NB4 (cell line): Measurements from ENCODE around the gene CDH26.

Experiments
- DNase-seq: peaks from one replicate; pipeline ENCODE4 v3.0.0; 2010; ENCODE audit warnings: low read depth
- H3K4me3 ChIP-seq: one replicate; pipeline ENCODE4 v1.5.1; 2011; ENCODE audit warnings: mild to moderate bottlenecking, low read depth, low read length, moderate library complexity
- MYC ChIP-seq: IDR thresholded peaks from 2 replicates; pipeline ENCODE4 v1.6.1; 2011; ENCODE audit warnings: low read depth, low read length
- POLR2A ChIP-seq: IDR thresholded peaks from 2 replicates; pipeline ENCODE4 v1.6.1; 2011; ENCODE audit warnings: mild to moderate bottlenecking; ENCODE audit not compliant: insufficient read length; ENCODE audit errors: extremely low read depth
- TF ChIP-seq, protein P1 (sequence below): IDR thresholded peaks from one replicate; pipeline ENCODE4 v1.5.1; 2012; ENCODE audit warnings: low read depth, low read length
- TF ChIP-seq, protein P2 (sequence below): IDR thresholded peaks from 2 replicates; pipeline ENCODE4 v1.6.1; 2011; ENCODE audit warnings: low read depth, low read length

The CDH26 gene

DNA sequence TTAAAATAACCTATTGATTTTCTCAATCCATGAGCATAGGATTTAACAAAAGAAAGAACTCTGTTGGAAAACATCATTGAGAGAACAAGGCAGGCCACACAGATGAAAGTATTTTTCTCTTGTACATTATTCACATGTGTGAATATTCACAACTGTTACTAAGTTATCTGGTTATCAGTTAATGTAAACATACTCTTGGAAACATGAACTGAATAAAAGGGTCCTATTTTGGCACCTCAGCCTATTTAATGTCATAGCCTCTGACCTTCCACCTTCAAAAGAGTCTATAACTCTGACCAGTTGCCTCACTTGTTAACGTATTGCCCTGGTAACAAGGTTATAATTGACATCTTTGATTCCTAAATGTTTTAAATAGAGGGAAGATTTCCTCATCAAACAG lies 32.9 kb upstream of the CDH26 start:
- no peak overlapping the region for H3K4me3 ChIP-seq
- TF ChIP-seq, protein P1, sequence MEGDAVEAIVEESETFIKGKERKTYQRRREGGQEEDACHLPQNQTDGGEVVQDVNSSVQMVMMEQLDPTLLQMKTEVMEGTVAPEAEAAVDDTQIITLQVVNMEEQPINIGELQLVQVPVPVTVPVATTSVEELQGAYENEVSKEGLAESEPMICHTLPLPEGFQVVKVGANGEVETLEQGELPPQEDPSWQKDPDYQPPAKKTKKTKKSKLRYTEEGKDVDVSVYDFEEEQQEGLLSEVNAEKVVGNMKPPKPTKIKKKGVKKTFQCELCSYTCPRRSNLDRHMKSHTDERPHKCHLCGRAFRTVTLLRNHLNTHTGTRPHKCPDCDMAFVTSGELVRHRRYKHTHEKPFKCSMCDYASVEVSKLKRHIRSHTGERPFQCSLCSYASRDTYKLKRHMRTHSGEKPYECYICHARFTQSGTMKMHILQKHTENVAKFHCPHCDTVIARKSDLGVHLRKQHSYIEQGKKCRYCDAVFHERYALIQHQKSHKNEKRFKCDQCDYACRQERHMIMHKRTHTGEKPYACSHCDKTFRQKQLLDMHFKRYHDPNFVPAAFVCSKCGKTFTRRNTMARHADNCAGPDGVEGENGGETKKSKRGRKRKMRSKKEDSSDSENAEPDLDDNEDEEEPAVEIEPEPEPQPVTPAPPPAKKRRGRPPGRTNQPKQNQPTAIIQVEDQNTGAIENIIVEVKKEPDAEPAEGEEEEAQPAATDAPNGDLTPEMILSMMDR = no peak
- TF ChIP-seq, protein P2, sequence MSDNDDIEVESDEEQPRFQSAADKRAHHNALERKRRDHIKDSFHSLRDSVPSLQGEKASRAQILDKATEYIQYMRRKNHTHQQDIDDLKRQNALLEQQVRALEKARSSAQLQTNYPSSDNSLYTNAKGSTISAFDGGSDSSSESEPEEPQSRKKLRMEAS = no peak
- no peak for TF ChIP-seq MYC
- TF ChIP-seq POLR2A = no peak
- no peak for DNase-seq

DNA sequence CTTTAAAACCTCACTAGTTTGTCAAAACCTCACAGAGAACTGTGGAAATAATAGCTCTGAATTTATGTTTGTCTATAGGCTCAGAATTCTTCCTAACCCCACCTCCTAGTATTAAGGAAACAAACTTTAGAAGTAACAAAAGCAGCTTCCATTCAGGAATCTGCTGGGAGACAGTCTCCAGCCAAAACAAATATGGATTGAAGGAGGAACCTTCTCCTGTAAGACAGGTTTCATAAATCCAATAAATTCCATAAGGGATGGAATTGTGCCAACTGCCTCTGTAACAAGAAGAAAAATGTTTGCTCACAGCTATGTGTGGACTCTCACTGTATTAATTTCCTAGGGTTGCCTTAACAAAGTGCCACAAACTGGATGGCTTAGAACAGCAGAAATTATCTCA lies 32.3 kb upstream of the CDH26 start:
- no peak overlapping the region for H3K4me3 ChIP-seq
- no peak for DNase-seq
- TF ChIP-seq, protein P1 = no peak
- TF ChIP-seq, protein P2 = no peak
- no peak for TF ChIP-seq POLR2A
- no peak for TF ChIP-seq MYC

DNA sequence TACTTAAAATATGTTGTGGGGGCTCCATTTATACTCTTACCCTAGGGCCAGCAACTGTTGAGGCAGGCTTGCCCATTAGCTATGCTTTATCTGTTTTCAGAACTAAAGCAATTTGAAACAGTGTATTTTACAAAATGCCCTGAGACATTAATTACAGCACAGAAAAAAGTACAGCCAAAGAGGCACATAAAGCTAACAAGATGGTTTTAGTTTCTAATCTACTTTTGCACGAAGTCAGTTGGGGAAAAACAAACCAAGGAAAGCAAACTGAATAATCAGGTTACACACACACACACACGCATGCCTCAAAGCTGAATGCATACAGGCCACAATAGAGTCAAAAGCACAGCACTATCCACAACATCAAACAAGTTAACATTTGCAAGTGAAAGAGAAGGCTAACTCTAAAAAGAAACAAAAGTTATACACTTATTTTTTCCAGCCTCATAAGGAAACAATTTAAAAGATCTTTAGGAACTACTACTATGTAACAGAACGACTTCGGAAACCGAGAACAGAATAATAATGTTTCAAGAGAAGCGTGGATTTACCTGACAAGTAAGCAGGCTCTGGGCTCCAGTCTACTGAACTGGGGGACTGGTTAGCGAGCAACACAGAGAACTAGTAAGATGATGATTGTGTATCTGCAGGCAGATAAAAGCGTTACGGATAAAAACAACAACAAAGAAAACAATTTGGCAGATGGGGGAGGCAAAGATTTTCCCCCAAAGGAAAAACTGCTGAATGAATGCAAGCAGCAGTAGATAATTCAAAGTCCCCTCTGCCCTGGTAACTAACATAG lies 26.5 kb upstream of the CDH26 start:
- H3K4me3 ChIP-seq = no peak overlapping the region
- DNase-seq = no peak
- TF ChIP-seq, protein P1 = no peak
- TF ChIP-seq POLR2A (no peak), MYC (no peak)
- TF ChIP-seq, protein P2 = no peak

DNA sequence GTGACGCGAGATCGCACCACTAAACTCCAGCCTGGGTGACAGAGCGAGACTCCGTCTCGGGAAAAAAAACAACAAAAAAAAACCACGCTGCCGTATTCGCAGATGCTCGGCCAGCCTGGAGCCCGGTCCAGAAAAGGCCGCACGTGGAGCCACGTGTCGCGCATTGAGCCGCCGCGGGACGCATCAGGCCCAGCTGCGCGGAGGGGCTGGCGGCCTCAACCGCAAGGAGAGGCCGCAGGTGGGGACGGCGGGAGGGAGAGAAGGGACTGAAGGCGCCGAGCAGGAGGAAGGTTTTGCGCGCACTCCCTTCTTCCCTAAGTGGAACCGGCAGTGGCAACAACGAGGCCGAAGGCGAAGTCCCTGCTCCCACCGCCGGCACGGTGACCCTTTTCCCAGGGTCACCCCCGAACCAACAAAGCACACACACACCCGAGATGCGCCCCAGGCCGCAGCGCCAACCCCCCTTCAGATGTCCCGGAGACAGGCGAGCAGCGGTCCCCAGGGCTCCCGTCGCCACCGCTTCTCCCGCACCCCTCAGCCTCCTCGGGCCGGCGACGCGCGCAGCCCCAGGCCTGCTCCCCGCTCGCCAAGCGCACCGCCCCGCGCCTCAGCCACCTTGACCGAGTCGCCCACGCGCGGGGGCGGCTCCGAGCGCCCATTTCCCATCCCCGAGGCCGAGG lies 25.5 kb upstream of the CDH26 start:
- DNase-seq = no peak
- TF ChIP-seq, protein P1 = no peak
- TF ChIP-seq MYC = no peak
- TF ChIP-seq POLR2A = no peak
- TF ChIP-seq, protein P2 = no peak
- H3K4me3 ChIP-seq = no peak overlapping the region

DNA sequence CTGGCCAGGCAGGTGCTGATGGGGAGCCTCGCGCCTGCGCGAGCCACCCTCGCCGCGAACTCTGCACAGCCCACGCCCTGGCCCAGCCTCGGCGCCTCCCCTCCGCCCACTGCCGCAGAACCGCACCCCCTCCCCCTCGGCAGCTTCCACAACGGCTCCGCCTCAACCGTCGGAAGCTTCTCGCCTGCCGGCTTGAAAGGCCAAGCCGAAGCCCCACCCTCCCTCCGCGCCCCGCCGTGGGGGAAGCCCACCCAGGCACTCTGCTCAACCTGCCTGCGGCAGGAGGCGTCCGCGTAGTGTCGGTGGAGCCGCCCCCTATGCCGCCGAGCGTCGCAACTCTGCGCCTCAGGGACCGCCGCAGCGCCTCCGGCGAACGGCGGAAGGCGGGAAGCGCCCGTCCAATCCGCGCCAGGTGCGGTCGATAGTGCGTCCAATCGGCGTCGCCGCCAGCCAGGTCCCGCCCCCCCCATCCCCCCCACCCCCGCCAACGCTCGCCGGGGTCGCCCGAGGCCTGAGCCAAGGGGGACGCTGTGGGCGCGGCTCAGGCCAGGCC lies 24.9 kb upstream of the CDH26 start, which contains the start of gene SYCP2:
Gene SYCP2, minus strand, starts transcription at position 342 of the 553 bp plus-strand sequence. CDS start 11,224 bp downstream, outside the sequence.
- TF ChIP-seq MYC (no peak), POLR2A (no peak)
- TF ChIP-seq, protein P1 = no peak
- TF ChIP-seq, protein P2 = no peak
- no peak for DNase-seq
- H3K4me3 ChIP-seq = no peak within 1 kb of the TSS
